ENCODE data around the gene TTLL7.
"Not testable (repeated sequence)": the region's sequence is repeated elsewhere in the genome, so short reads cannot be mapped to it uniquely, and the experiment has no call there.

The TTLL7 gene

DNA sequence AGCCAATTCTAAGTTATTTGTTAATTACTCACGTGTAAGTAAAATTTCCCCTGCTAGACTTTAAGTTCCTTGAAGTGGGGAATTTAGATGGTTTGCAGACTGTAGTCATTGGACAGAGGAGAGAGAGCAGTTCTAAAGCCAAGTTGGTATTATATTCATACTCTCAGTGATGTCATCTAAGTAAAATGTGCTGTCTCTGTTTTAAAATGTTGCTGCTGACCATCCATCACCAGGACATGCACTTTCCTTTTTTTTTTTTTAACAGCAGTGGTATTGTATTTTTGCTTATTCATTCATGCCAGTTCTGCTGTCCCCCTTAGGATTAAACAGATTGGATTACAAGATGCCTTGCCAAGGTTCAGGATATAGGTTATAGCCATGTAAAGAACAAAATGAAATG is 2.3 kb downstream of the TTLL7 start:
- DNase-seq (ENCODE audit: low read depth in 3 of 3): no peak

- no peak for DNase-seq (ENCODE audit: low read depth in 3 of 3)
Observed at GRCh38 chr1:83996191-83996590, 2.7 kb downstream of the TTLL7 start.

DNA sequence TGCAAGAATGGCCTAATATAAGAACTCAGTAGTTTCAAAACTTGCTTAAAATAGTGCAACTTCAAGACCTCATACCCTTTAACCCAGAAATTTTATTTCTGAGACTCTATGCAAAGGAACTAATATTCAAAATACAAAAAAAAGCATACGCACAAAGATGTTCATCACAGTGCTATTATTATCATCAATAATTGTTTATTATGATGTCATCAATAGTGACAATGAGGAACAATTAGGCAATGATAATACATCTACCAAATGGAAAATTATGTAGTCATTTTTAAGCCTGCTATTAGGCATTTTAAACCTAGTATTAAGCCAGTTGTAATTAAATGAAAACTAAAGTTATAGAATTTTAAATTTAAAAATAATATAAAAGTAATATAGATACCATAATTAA is 3.3 kb downstream of the TTLL7 start:
- no peak for DNase-seq (ENCODE audit: low read depth in 3 of 3)

- no peak for DNase-seq (ENCODE audit: low read depth in 3 of 3)
Observed at GRCh38 chr1:83994111-83994510, 4.8 kb downstream of the TTLL7 start.

DNA sequence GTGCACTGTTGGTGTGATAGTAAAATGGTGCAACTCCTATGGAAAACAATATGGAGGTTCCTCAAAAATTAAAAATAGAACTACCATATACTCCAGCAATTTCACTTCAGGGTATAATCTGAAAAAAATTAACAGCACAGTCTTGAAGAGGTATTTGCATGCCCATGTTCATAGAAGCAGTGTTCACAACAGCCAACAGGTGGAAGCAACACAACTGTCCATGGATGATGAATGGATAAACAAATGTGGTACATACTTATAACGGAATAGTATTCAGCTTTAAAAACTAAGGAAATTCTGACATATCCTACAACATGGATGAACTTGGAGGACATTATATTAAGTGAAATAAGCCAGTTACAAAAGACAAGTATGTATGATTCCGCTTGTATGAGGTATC is 8.2 kb downstream of the TTLL7 start:
- no peak for DNase-seq (ENCODE audit: low read depth in 3 of 3)

DNA sequence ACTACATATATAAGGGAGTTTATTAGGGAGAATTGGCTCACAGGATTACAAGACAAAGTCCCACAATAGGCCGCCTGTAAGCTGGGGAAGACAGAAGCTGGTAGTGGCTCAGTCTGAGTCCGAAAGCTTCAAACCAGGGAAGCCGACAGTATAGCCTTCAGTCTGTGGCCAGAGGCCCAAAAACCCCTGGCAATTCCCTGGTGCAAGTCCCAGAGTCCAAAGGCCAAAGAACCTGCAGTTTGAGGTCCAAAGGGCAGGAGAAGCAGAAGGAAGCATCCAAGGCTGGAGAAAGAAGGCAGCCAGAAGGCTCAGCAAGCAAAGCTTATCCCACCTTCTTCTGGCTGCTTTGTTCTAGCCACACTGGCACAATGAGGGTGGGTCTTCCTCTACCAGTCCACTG is 13.9 kb downstream of the TTLL7 start:
- DNase-seq (ENCODE audit: low read depth in 3 of 3): no peak

- DNase-seq (ENCODE audit: low read depth in 3 of 3): not testable (repeated sequence)
Observed at GRCh38 chr1:83983918-83984317, 15.0 kb downstream of the TTLL7 start.

DNA sequence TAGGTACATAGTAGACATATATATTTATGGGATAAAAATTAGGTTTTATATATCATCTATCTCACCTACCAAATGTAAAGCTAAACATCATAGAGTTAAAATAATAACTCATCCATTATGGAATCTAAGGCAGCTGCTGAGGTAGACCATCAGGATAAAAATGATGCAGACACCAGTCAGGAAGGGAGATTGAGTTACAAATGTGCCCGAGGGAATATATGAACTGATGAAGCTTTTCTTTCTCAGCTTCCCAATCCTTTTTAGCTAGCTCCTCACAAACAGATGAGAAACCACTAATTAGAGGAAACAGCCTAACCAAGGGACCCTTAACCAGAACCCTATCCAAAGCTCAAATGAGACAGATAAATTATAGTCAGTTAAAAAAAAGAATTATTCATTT is 20.9 kb downstream of the TTLL7 start:
- DNase-seq (ENCODE audit: low read depth in 3 of 3): no peak

GRCh38 chr1:83976920-83977319 is 22.0 kb downstream of the TTLL7 start:
- DNase-seq (ENCODE audit: low read depth in 3 of 3): no peak

GRCh38 chr1:83970802-83971201 is 28.1 kb downstream of the TTLL7 start:
- DNase-seq (ENCODE audit: low read depth in 3 of 3): no peak

DNA sequence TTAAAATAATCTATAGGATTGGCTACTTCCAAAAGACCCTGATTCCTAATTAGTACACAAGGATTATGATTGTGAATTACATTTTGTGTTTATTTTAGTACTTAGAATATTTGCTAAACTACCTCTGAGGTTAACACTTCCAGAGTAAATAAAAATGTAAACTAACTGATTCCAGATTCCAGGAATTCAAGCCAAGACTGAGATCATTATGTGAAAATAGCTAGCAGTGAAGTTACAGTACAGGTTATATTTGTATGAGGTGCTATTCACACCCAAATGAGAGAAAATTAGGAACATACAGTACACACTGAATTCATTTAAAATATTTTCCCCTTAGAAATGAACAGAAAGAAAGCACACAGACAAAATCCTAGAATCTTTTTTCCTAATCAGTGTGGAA is 28.8 kb downstream of the TTLL7 start:
- DNase-seq (ENCODE audit: low read depth in 3 of 3): no peak

- no peak for DNase-seq (ENCODE audit: low read depth in 3 of 3)
Observed at GRCh38 chr1:83967336-83967735, 31.6 kb downstream of the TTLL7 start.

DNA sequence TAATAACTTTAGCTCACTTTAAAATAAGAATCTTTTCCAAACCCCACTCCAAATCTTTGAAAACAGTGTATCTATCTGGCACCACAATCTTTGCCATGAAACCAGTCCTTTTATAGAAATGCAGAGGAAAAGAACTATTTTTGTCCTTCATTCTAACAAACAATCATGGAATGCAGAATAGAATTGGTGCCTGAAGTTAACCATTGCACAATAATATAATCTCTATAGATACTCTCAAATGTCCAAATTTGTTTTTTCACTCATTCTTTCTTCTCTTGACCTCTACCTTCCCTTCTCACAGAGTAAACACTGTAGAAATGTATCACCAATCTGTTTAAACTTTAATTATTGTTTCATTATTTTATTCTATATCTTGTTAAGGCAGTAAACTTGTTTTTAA is 34.8 kb downstream of the TTLL7 start:
- DNase-seq (ENCODE audit: low read depth in 3 of 3): no peak

DNA sequence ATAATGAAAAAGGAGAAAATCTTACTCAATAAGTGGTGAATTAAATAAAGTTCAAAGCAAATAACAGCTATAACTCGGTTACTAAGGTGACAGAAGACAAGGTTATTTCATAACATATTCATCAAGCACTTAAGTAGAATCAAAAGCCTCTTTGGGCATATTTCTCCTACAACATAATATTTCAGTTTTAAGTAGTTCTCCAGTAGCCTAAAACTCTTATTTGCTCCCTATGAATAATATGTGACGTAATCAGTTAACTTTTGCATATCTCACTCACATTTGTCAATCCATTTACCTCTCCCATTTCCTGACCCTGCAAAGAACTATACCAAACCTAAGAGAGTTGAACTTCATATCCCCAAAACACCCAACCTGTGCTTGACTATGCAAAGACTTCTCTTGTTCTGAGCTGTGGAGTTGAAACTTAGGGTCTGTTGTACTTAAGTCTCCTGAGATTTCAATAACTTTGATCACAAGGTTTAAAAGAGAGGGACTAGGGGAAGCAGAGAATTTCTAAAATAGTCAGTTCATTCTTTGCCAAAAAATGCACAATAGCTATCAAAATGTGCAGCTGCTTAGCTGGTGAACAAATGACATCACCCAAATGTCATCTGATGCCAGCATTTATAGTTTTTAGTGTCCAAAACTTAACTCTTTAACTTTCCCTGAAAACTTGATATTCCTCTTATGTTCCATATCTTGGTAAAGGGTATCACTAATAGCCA is 37.2 kb downstream of the TTLL7 start:
- no peak for DNase-seq (ENCODE audit: low read depth in 3 of 3)

DNA sequence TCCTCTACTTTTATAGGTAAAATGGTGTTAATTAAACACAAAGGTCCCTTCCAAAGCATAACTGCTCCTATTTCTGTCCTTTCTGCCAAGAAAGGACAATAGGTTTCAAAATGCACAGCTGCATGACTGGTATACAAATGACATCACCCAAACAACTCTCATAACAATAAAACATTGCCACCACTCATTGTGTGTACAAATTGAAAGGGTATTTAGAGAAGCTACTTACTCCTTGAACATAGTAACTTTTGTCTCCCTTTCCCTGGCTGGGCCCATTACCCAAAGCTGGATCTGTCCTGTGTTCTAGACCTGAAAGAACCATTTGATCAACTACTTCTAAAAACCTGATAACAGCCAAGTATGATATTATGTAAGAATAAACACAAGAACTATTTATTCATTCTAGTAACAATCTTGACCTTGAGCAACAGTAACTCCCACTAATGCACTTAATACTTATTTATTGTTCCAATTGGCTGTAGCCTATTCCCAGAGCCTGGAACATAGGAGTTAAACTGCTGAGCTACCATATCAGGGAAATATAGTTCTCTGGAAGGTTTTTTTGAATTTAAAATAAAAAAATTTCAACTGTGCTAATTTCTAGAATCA is 38.2 kb downstream of the TTLL7 start:
- DNase-seq (ENCODE audit: low read depth in 3 of 3): no peak

- DNase-seq (ENCODE audit: low read depth in 3 of 3): no peak
Observed at GRCh38 chr1:83959824-83960498, 39.0 kb downstream of the TTLL7 start.

- DNase-seq (ENCODE audit: low read depth in 3 of 3): no peak
Observed at GRCh38 chr1:83958704-83959103, 40.2 kb downstream of the TTLL7 start.

- DNase-seq (ENCODE audit: low read depth in 3 of 3): no peak
Observed at GRCh38 chr1:83954166-83954823, 44.6 kb downstream of the TTLL7 start.

GRCh38 chr1:83950106-83950661 is 48.7 kb downstream of the TTLL7 start:
- DNase-seq (ENCODE audit: low read depth in 3 of 3): no peak

GRCh38 chr1:83942914-83943313 is 56.0 kb downstream of the TTLL7 start:
- no peak for DNase-seq (ENCODE audit: low read depth in 3 of 3)

GRCh38 chr1:83934550-83934949 is 64.4 kb downstream of the TTLL7 start:
- DNase-seq (ENCODE audit: low read depth in 3 of 3): no peak

GRCh38 chr1:83932693-83933092 is 66.2 kb downstream of the TTLL7 start:
- no peak for DNase-seq (ENCODE audit: low read depth in 3 of 3)
